GM10847 (cell line): ENCODE data around the gene GRAP.
"Not testable (repeated sequence)": the region's sequence is repeated elsewhere in the genome, so short reads cannot be mapped to it uniquely, and the experiment has no call there.

Source experiments
- POLR2A ChIP-seq: IDR thresholded peaks from 2 replicates; pipeline ENCODE4 v1.6.1; 2011; ENCODE audit not compliant: insufficient read length; ENCODE audit errors: extremely low read depth

GRAP gene

GRCh38 chr17:19046782-19047375 is at the start of gene GRAP:
Gene GRAP (minus strand): TSS chr17:19046957. CDS start chr17:19046926, 31 bp downstream.
- not testable (repeated sequence) for TF ChIP-seq POLR2A

- TF ChIP-seq POLR2A: peak; percentile 47
These were observed 16.7 kb upstream of the GRAP start for GRCh38 chr17:19063326-19063956.

GRCh38 chr17:19024101-19025078 is 22.4 kb downstream of the GRAP start:
- no peak for TF ChIP-seq POLR2A

GRCh38 chr17:19023209-19023999 is 23.4 kb downstream of the GRAP start:
- no peak for TF ChIP-seq POLR2A

GRCh38 chr17:19022747-19023146 is 24.0 kb downstream of the GRAP start:
- no peak for TF ChIP-seq POLR2A

- TF ChIP-seq POLR2A: no peak
These were observed 24.6 kb downstream of the GRAP start for GRCh38 chr17:19022128-19022527.

- no peak for TF ChIP-seq POLR2A
These were observed 25.1 kb downstream of the GRAP start for GRCh38 chr17:19021622-19022083.

- no peak for TF ChIP-seq POLR2A
These were observed 26.7 kb downstream of the GRAP start for GRCh38 chr17:19020016-19020415.

GRCh38 chr17:19019041-19019941 is 27.5 kb downstream of the GRAP start:
- no peak for TF ChIP-seq POLR2A

- TF ChIP-seq POLR2A: peak; percentile 1
These were observed 28.2 kb downstream of the GRAP start for GRCh38 chr17:19018600-19018950.

GRCh38 chr17:19017804-19018599 is 28.8 kb downstream of the GRAP start:
- peak; percentile 13 for TF ChIP-seq POLR2A

GRCh38 chr17:19017401-19017800 is 29.4 kb downstream of the GRAP start:
- TF ChIP-seq POLR2A: no peak

GRCh38 chr17:19016881-19017280 is 29.9 kb downstream of the GRAP start:
- no peak for TF ChIP-seq POLR2A
